Measurements from ENCODE around the gene SMIM1.

Gene SMIM1

GRCh38 chr1:3783651-3784474 is 11.3 kb downstream of the SMIM1 start:
- Histone ChIP-seq H3K4me2 (ENCODE audit: low read length) (no peak overlapping the region), H3K9ac (no peak overlapping the region), H3K36me3 (ENCODE audit: control insufficient read depth, insufficient read depth, low read length) (no peaks in the 10 kb centered on the region), H3K4me1 (no peaks in the 10 kb centered on the region), H3K27ac (no peak overlapping the region), H3K4me3 (ENCODE audit: low read depth, low read length) (no peak overlapping the region), H2AFZ (no peak overlapping the region), H3K27me3 (ENCODE audit: control insufficient read depth, insufficient read depth, low read length) (no peaks in the 10 kb centered on the region), H3K9me3 (ENCODE audit: control insufficient read depth, low read length) (no peaks in the 10 kb centered on the region), H3K79me2 (no peaks in the 10 kb centered on the region)
- no peak for TF ChIP-seq CTCF (IDR thresholded peaks at IDR 0.05)

- Histone ChIP-seq H3K27me3 (ENCODE audit: control insufficient read depth, insufficient read depth, low read length) (no peaks in the 10 kb centered on the region), H3K4me2 (ENCODE audit: low read length) (no peak overlapping the region), H3K79me2 (no peaks in the 10 kb centered on the region), H3K4me1 (no peaks in the 10 kb centered on the region), H3K4me3 (ENCODE audit: low read depth, low read length) (no peak overlapping the region), H3K36me3 (ENCODE audit: control insufficient read depth, insufficient read depth, low read length) (no peaks in the 10 kb centered on the region), H2AFZ (no peak overlapping the region), H3K9ac (no peak overlapping the region), H3K27ac (no peak overlapping the region), H3K9me3 (ENCODE audit: control insufficient read depth, low read length) (no peaks in the 10 kb centered on the region)
- TF ChIP-seq CTCF (IDR thresholded peaks at IDR 0.05): no peak
Measured at GRCh38 chr1:3785045-3785444, 12.5 kb downstream of the SMIM1 start.

GRCh38 chr1:3785456-3786157 is 13.1 kb downstream of the SMIM1 start:
- no peaks in the 10 kb centered on the region for H3K4me1 ChIP-seq
- H3K27ac ChIP-seq: no peak overlapping the region
- no peaks in the 10 kb centered on the region for H3K9me3 ChIP-seq (ENCODE audit: control insufficient read depth, low read length)
- H3K36me3 ChIP-seq (ENCODE audit: control insufficient read depth, insufficient read depth, low read length): no peaks in the 10 kb centered on the region
- H3K4me2 ChIP-seq (ENCODE audit: low read length): no peak overlapping the region
- no peak overlapping the region for H3K9ac ChIP-seq
- no peaks in the 10 kb centered on the region for H3K27me3 ChIP-seq (ENCODE audit: control insufficient read depth, insufficient read depth, low read length)
- H3K4me3 ChIP-seq (ENCODE audit: low read depth, low read length): no peak overlapping the region
- TF ChIP-seq CTCF (IDR thresholded peaks at IDR 0.05): no peak
- no peak overlapping the region for H2AFZ ChIP-seq
- no peaks in the 10 kb centered on the region for H3K79me2 ChIP-seq

GRCh38 chr1:3786468-3787348 is 14.2 kb downstream of the SMIM1 start:
- no peak overlapping the region for H3K4me3 ChIP-seq (ENCODE audit: low read depth, low read length)
- no peaks in the 10 kb centered on the region for H3K36me3 ChIP-seq (ENCODE audit: control insufficient read depth, insufficient read depth, low read length)

More at GRCh38 chr1:3786468-3787348, 14.2 kb downstream of the SMIM1 start:
- H3K4me1 ChIP-seq: no peaks in the 10 kb centered on the region
- peaks cover 1% of the 10 kb centered on the region for H3K79me2 ChIP-seq
- H2AFZ ChIP-seq: no peak overlapping the region
- no peak overlapping the region for H3K9ac ChIP-seq
- no peak overlapping the region for H3K4me2 ChIP-seq (ENCODE audit: low read length)
- no peaks in the 10 kb centered on the region for H3K9me3 ChIP-seq (ENCODE audit: control insufficient read depth, low read length)
- H3K27me3 ChIP-seq (ENCODE audit: control insufficient read depth, insufficient read depth, low read length): no peaks in the 10 kb centered on the region
- H3K27ac ChIP-seq: no peak overlapping the region
- no peak for TF ChIP-seq CTCF (IDR thresholded peaks at IDR 0.05)
